HG03064 (cell line): Measurements from ENCODE around the gene SH2D6.
"Not testable (repeated sequence)": the region's sequence is repeated elsewhere in the genome, so short reads cannot be mapped to it uniquely, and the experiment has no call there.

Source experiments
- ATAC-seq: cut with Tn5 transposase; IDR thresholded peaks from one replicate; pipeline ENCODE4 v1.9.1; 2021; ENCODE audit warnings: low read depth; ENCODE audit not compliant: unreplicated experiment

Gene SH2D6

GRCh38 chr2:85397925-85398331 lies 20.6 kb upstream of the SH2D6 start:
- no peak for ATAC-seq

- no peak for ATAC-seq
Observed at GRCh38 chr2:85398426-85399182, 19.9 kb upstream of the SH2D6 start.

- no peak for ATAC-seq
Observed at GRCh38 chr2:85399183-85399455, 19.4 kb upstream of the SH2D6 start.

GRCh38 chr2:85400023-85400422 lies 18.5 kb upstream of the SH2D6 start:
- ATAC-seq = no peak

- ATAC-seq = no peak
Observed at GRCh38 chr2:85400541-85401463, 17.7 kb upstream of the SH2D6 start.

- ATAC-seq = no peak
Observed at GRCh38 chr2:85401464-85401805, 17.1 kb upstream of the SH2D6 start.

GRCh38 chr2:85401844-85402243 lies 16.7 kb upstream of the SH2D6 start:
- no peak for ATAC-seq

GRCh38 chr2:85405201-85406059 lies 13.1 kb upstream of the SH2D6 start:
- peak; percentile 62 for ATAC-seq

- ATAC-seq = peak; percentile 39
Observed at GRCh38 chr2:85409845-85410583, 8.5 kb upstream of the SH2D6 start, which contains the start of gene CAPG. CAPG (minus strand) TSS chr2:85410366; CDS start chr2:85402145, 8,221 bp downstream.

- ATAC-seq = no peak
Observed at GRCh38 chr2:85410584-85411404, 7.7 kb upstream of the SH2D6 start.

- no peak for ATAC-seq
Observed at GRCh38 chr2:85411405-85411748, 7.1 kb upstream of the SH2D6 start.

GRCh38 chr2:85413592-85414420 lies 4.7 kb upstream of the SH2D6 start:
- ATAC-seq = no peak

- not testable (repeated sequence) for ATAC-seq
Observed at GRCh38 chr2:85414421-85414759, 4.1 kb upstream of the SH2D6 start.

GRCh38 chr2:85414761-85415553 lies 3.6 kb upstream of the SH2D6 start:
- ATAC-seq = no peak

- no peak for ATAC-seq
Observed at GRCh38 chr2:85415980-85416650, 2.4 kb upstream of the SH2D6 start.

GRCh38 chr2:85419009-85419675 lies 628 bp downstream of the SH2D6 start:
- ATAC-seq = peak; percentile 5
